ENCODE measurements around the gene SHF.
"Not testable (repeated sequence)": the region's sequence is repeated elsewhere in the genome, so short reads cannot be mapped to it uniquely, and the experiment has no call there.

The SHF gene

DNA sequence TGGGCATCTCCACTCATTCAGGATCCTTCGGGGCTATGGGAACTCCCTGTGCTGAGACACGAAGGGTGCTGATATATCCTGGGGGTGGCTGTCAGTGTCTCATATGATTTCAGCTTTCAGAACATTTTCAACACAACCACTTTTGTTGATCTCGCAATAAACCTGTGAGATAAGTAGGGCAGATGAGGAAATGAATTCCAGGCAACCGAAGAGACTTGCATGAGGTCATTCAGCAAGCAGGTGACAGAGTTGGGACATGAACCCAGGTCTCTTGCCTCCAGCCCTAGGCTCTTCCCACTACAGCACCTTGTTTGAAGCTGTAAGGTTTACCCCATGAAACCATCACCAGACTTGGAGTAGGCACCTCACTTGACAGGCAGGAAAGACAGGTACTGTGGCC is 41.4 kb downstream of the SHF start:
- no peak for DNase-seq

DNA sequence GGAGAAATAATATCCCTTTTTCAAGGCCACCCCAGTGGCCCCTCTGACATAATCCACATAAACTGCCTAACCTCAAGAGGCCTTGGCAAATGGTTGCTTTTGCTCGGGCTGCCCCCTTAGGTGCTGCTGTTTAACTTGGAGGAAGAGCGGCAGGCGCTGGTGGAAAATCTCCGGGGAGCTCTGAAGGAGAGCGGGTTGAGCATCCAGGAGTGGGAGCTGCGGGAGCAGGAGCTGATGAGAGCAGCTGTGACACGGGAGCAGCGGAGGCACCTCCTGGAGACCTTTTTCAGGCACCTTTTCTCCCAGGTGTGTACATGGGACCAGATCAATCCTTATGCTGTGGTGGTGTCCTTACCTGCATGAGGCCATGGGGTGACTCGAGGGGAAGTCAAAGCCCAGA is 43.0 kb downstream of the SHF start:
- DNase-seq, result no peak

DNA sequence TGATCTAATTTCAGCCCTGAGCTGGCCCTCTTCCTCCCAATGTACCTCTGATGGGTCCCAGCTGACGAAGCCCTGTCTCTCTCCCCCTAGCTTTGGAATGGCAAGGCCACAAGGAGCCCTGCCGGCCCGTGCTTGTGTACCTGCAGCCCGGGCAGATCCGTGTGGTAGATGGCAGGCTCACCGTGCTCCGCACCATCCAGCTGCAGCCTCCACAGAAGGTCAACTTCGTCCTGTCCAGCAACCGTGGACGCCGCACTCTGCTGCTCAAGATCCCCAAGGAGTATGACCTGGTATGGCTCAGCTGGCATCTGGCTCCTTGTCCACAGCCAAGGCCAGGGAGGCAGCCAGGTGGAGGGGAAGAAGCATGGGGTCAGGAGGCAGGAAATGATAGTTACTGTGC is 43.8 kb downstream of the SHF start:
- no peak for DNase-seq

DNA sequence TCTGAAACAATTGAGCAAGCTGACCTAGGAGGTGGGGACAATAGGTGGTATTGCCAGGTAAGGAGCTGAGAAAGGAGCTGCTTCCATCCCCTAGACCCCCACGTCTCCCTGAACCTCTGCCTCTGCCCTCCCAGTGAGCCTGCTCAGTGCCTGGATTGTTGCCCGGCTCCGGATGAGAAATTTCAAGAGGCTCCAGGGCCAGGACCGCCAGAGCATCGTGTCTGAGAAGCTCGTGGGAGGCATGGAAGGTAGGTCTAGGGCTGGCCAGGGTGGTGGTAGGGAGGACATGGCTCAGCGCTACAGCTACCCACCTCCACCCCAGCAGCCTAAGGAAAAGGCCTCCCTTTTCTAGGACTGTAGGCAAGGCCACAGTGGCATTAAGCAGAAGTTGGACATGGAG is 44.7 kb downstream of the SHF start:
- no peak for DNase-seq

DNA sequence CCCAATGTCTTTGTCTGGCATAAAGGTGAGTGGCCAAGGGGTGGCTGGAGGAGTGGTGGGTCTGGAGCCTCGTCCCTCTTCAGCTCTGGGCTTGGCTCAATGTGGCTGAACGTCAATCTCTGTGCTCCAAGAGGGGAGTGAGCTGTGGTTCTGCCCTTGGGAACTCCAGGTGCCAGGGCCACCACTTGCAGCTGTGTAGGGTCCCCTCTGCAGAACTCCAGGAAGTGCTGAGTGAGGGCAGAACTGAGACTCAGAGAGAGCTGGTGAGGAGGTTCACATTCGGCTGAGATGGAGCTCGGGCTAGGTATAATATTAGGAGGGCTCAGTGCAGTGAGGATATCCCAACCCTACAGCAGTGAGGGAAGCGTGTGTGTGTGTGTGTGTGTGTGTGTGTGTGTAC is 46.4 kb downstream of the SHF start:
- no peak for DNase-seq

DNA sequence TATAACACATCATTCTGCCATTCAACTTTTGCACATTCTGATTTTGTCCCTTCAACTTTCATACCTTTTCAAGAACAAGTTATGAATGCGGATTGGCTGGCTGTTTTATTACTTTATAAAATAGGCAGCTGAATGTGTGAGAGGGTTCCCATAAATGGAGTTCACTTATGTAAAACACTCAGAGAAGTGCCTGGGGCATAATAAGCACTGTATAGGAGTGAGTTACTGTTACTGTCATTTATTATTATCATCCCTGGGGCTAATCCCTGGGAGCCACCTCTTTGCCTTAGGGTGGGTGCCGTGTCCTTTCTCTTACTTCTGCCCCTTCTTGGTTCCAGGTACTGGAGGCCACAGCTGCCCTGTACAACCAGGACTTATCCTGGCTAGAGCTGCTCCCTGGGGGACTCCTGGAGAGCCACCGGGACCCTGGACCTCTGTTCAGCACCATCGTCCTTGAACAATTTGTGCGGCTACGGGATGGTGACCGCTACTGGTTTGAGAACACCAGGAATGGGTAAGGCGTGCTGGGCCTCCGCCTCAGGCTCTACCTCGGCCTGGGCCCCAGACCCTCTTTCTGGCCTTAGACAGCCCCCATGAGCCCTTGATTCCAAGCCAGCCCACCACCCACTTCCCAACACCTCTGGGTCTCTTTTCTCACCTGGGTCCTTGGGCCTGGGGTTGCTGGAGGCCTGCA is 47.1 kb downstream of the SHF start:
- no peak for DNase-seq

DNA sequence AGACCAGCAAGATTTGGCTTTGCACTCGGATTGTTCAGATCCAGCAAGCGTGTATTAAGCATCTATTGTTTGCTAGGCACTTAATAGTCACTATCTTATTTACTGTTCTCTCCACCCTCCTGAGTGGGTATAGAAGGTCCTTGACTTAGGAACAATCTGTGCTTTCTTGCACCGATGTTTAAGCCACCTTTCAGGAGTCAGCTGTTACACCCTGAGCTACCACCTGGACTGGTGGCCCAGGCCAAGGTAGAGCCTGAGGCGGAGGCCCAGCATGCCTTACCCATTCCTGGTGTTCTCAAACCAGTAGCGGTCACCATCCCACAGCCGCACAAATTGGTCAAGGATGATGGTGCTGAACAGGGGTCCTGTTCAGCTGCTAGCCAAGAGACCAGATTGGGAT is 48.0 kb downstream of the SHF start:
- no peak for DNase-seq

DNA sequence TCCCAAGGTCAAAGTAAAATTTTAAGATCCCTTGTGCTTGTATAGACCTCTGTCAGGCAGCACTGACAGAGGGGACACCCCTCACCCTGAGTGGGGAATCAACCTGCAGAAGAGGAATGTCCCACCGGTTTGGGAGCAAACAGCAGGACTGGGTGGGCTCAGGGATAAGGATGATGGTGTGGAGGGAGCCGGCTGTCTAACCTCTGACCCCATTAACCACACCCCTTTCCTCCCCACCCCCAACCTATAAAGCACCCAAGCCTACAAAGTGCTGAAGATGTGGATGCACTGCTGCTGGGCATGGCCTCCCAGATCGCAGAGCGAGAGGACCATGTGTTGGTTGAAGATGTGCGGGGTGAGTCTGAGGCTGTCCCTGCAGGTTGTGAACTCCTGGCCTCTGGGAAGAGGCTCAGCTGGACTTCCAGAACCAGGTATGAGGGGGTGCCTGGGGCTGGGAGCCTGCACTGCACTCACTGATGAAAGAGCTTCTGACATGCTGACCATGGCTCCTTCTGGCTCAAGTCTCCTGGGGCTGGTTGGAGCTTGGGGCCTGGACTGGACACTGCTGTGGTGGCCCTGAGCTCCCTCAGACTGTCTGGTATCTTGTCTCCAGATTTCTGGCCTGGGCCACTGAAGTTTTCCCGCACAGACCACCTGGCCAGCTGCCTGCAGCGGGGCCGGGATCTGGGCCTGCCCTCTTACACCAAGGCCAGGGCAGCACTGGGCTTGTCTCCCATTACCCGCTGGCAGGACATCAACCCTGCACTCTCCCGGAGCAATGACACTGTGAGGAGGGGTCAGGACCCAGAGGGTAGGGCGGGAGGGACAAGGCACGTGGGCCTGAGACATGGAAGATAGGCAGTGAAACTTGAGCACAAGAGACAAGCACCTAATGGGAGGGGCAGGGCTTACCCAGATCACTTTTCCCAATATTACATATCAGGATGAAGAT is 48.7 kb downstream of the SHF start:
- DNase-seq, result no peak

DNA sequence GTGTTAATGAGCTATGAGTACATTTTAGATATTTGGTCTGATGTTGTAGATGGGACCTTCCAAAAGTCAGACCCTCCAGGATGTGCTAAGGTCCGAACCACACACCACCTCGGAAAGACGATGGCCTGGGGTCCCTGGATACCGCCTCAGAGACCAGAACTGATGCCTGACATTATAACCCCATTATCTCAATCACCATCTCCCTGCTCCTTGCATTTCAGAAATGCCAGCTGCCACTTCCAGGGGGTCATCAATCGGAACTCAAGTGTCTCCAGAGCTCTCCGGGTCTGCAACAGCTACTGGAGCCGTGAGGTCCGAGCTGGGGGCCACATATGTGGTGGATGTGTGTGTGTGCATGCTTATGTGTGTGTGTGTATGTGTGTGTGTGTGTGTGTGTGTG is 50.1 kb downstream of the SHF start:
- DNase-seq, result no peak

DNA sequence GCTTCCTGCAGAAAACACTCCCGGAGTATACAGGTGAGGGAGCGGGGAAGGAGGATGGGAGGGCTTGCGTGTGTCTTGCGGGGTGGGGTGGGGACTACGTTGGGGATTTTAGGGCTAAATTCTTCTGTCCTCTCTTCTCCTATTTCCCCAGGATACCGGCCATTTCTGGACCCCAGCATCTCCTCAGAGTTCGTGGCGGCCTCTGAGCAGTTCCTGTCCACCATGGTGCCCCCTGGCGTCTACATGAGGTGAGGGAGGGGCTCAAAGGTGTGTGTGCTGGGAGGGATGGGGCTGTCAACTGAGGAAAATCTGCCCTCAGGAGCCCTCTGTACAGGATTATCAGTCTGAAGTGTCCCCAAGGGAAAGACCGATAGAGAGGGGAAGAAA is 51.4 kb downstream of the SHF start:
- no peak for DNase-seq

DNA sequence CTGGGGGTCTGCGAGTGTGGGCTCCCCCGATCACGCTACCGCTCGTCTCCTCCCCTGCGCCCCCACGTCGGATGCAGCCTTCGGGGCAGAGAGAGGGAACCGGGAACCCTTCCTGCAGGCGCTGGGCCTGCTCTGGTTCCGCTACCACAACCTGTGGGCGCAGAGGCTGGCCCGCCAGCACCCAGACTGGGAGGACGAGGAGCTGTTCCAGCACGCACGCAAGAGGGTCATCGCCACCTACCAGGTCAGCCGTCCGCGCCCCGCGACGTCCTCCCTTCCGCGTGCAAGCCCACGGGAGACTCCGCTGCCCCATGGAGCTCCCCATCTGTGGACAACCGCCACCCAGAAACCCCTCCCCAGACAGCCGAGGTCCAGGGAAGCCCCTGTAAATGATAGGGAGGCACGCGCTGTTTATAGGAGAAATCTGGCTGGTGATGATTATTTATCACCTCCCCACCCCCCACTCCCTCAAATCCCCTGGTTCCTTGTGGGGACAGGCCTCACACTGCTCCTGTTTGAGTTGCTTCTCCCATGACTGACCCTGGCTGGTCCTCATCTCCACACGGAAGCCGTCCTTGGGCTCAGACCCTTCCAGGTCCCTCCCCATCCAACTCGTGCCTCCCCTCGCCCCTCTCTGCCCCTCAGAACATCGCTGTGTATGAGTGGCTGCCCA is 51.9 kb downstream of the SHF start:
- not testable (repeated sequence) for DNase-seq

DNA sequence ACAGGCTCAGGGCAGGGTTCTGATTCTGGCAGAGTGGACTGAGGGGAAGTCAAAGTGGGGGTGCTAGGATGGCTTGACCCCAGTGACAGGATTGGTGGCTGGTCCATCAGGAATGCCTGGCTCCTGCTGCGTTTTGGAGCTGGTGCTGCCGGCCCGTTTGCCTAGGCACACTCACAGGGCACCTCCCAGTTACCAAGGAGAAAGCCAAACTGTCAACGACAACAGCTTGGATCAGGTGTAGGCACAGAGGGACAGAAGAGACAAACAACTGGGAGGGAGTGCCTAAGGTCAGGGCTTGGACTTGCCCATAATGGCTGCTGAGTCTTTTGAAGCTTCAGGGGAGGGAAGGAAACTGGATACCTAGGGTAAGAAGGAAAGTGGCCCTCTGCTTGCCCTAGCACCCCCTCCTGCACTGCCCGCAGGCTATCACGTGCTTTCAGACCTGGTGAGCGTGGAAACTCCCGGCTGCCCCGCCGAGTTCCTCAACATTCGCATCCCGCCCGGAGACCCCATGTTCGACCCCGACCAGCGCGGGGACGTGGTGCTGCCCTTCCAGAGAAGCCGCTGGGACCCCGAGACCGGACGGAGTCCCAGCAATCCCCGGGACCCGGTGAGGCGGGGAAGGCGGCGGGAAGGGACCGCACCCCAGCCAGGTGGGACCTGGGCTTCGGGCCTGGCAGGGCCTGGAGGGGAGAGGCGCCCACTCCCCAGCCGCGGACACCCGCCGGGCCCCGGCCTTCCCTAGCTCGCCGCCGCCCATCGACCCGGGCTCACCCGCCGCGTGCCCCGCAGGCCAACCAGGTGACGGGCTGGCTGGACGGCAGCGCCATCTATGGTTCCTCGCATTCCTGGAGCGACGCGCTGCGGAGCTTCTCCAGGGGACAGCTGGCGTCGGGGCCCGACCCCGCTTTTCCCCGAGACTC is 52.8 kb downstream of the SHF start:
- no peak for DNase-seq

DNA sequence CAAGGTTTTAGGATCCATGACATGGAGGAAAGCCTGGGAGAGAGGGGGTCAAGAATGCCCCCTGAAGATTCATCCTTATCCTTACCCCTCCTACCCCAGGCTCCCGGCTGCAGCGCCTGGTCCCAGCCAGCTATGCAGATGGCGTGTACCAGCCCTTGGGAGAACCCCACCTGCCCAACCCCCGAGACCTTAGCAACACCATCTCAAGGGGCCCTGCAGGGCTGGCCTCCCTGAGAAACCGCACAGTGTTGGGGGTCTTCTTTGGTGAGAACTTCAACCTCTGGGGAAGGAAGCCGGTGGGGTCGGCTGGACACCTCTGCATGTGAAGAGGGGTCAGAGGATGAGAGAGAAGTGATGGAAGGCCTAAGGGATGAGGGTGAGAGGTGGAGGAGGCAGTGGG is 53.7 kb downstream of the SHF start:
- DNase-seq, result no peak

DNA sequence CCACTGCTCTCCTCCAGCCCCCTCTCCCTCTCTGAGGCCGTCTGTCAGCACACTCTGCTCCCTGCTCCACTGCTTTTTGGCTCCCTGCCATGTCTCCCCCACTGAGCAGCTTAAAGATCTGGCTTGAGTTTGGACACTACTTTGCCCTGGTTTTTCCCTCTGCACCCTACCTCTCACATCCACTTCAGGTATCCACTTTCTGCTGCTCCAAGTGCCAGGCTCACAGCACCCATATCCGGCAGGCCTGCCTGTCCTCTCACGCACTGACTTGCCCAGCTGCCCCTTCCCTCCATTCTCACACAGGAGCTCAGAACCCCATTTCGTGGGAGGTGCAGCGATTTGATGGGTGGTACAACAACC is 54.2 kb downstream of the SHF start:
- no peak for DNase-seq

DNA sequence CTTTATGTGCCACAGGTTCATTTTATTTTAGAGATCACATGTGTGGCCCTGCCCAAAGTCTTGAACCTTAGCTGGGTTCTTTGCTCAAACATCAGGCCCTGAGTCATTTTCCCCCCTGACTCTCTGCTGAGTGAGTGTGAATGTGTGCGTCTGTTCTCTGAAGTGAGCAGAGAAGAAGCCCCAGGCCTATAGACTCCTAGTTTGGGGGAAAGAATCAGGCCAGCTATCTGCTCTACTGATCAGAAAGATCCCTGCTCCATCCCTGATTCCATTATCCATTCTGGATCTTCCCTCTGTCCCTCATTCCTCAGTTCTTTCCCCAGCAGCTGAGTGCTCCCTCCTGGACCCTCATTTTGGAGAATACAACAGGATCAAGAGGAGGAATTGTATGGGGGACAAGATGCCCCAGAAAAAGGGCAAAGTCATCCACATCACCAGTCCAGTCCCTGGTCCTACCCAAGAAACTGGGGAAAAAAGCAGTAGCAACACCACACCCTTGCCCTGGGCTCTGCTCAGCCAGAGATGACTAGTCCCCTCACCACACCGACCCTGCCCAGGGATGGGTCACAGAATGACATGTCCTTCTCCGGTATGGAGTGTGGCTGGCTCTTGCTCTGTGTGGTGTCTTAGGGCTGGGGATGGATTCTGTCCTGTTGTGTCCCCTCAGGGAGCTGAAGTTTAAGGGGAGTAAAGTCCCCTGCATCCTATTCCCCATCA is 54.8 kb downstream of the SHF start:
- no peak for DNase-seq

DNA sequence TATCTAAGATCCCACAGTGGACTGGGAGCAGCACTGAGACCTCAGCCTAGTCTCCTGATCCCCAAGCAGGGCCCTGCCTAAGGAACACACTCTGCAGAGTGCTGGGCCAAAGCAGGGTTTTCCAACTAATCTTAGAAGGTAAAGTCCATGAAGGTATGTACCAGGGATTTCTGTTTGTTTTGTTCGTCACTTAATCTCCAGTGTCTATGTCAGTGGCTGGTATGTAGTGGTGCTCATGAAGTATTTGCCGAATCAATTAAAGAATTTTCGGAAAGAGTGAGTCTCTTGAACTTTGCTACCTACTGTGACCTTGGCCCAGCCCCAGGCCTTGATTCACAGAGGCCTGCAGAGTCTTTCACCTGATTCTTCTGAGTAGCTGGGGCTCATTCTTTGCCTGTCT is 56.3 kb downstream of the SHF start:
- DNase-seq, result no peak

DNA sequence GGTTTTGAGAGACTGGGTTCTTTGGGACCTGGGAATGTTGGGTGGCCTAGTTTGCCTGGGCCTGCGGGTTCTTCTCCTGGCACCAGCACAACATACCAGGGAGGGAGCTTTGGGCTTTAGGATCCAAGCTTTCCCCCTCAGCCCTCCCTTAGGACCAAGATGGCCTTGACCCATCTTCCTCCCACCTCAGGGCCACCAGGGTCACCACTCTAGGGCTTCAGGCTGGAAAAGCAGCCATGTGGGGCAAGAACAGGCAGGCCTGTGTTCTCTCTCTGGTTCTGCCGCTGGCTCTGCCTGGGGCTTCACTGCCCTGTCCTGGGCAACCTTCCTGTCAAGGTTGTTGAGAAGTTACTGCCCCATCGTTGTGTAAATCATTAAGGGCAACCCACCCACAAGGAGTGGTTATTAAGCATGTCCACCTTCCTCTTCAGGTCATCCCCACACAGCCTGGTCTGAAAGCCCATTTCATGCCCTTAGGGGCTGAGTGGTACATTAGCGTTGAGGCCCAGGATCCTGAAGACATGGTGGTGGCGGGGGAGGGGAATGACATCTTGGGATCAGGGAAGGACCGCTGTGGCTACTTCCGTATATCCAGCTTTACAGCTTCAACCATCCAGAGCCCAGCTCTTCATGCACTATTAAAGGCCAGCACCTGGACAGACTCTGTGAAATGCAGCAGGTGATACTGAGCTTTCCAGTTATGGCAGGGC is 57.3 kb downstream of the SHF start:
- DNase-seq, result no peak

DNA sequence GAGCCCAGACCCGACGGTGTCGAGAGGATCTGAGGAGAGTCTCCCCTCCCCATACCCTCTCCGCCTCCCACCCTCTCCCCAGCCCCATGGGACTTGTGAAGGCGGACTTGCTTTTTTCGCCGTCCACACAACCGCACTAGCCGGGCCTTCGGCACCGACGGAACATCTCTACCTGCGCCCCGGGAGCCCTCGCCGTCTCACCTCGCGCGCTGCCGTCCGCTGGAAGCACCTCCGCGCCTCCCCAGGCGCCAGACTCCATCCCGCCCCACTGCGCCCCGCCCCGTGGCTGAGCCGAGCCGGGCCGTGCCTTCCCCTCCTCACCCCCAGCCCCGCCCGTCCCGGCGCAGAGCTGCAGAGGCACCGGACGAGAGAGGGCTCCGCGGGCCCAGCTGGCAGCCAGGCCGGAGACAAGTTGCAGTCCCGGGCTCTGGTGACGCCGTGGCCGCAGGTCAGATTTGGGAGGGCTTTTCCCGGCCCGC is 58.1 kb downstream of the SHF start, which contains the start of the genes DUOX1 and DUOXA1:
TSS of gene DUOX1 (plus strand) at position 344 of the 479 bp plus-strand sequence. CDS start 1,973 bp downstream, outside the sequence.
TSS of gene DUOXA1 (minus strand) at position 229 of the 479 bp plus-strand sequence. CDS start 6,865 bp downstream, outside the sequence.
- DNase-seq, result no peak

DNA sequence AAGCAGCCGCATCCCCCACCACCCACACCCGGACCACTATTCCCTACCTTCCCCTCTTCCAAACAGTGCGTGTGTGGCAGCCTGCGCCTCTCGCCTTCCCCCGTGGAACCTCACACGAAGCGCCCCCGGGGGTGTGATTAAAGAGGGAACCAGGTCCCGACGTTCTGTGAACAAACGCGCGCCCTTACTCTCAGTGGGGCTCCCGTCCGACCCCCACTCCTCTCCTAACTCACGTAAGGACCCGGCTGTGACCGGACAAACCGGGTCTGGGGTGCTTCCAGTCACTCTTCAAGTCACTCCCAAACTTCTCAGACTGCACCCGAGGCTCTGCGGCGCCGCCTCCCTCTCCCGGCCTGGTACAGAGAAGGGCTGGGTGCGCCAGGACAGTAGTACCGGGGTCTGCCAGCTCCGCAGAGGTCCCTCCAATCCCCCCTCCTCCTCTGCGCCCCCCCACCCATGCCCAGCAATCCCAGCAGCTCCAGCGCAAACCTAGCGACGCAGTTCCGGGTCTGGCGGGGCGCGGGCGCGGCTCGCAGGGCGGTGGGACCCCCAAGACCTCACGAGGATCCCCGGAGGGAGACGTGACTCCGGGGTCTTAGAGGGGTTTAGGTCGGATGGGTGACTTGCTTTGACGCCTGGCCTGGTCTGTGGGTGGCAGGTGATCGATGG is 58.7 kb downstream of the SHF start:
- no peak for DNase-seq

DNA sequence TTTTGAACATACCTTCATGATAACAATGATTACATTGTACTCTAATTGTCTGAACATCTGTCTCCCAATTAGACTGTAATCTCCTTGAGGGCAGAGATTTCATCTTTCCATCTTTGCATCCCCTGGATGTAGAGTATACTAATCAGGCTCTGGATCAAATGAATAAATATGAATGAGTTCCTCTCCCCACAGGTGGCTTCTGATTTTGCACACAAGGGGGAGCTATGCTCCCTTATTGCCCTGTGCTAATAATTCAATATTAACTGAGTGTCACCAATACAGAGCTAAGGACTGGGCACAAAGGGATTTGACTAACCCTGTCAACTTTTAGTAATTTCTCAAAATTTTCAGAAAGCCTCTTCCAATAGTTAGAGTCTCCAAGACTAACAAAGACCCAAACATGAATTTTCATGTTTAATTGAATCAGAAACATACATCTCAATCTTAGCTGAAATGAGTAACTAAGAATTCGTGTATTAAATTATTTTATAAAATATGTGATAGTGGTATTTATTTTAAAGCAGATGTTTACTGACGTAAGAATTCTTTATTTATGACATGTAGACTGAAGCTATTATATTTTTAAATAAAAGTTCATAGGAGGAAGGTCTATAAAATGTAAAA is 61.1 kb downstream of the SHF start:
- no peak for DNase-seq
